Neuronal stem cell (in vitro differentiated cells): ENCODE data around the gene NETO2.
A peak's percentile ranks its signal among the peaks of the same experiment; 100 is the strongest.

Experiments
- DNase-seq: peaks from one replicate; pipeline ENCODE4 v3.0.0-alpha.2; 2013; ENCODE audit warnings: low spot score
- H2AFZ ChIP-seq: one replicate; pipeline ENCODE4 v1.6.1; 2013; ENCODE audit warnings: mild to moderate bottlenecking, low read length, inconsistent platforms
- H2AK5ac ChIP-seq: 2 replicates; pipeline ENCODE4 v1.6.1; 2013; ENCODE audit warnings: low read depth, mild to moderate bottlenecking, inconsistent platforms, low read length, moderate library complexity, mixed read lengths
- H2BK120ac ChIP-seq: 2 replicates; pipeline ENCODE4 v1.6.1; 2013; ENCODE audit warnings: low read depth, mild to moderate bottlenecking, inconsistent platforms, low read length, moderate library complexity, mixed read lengths
- H2BK12ac ChIP-seq: one replicate; pipeline ENCODE4 v1.6.1; 2013; ENCODE audit warnings: low read length, inconsistent platforms
- H2BK15ac ChIP-seq: 2 replicates; pipeline ENCODE4 v1.6.1; 2013; ENCODE audit warnings: mild to moderate bottlenecking, low read length, inconsistent platforms, mixed read lengths
- H2BK5ac ChIP-seq: one replicate; pipeline ENCODE4 v1.6.1; 2013; ENCODE audit warnings: inconsistent platforms, mild to moderate bottlenecking, low read length, moderate library complexity
- H3K14ac ChIP-seq: one replicate; pipeline ENCODE4 v1.6.1; 2013; ENCODE audit warnings: low read length, inconsistent platforms
- H3K18ac ChIP-seq: 2 replicates; pipeline ENCODE4 v1.6.1; 2013; ENCODE audit warnings: low read length, inconsistent platforms
- H3K23ac ChIP-seq: 2 replicates; pipeline ENCODE4 v1.6.1; 2013; ENCODE audit warnings: low read depth, mild to moderate bottlenecking, mixed read lengths, low read length, inconsistent platforms; ENCODE audit not compliant: poor library complexity
- H3K27ac ChIP-seq: replicated peaks from 3 replicates; pipeline ENCODE4 v1.5.1; 2013; ENCODE audit warnings: low read length, inconsistent platforms
- H3K27me3 ChIP-seq, 3 experiments: 2 replicates each; pipeline ENCODE4 v1.6.1; 2013; ENCODE audit warnings: low read length in 3 of 3, mild to moderate bottlenecking in 2 of 3, inconsistent platforms in 1 of 3, low read depth in 1 of 3, mixed read lengths in 1 of 3, moderate library complexity in 1 of 3; ENCODE audit not compliant: control insufficient read depth in 3 of 3, insufficient read depth in 3 of 3
- H3K36me3 ChIP-seq, 2 donors: replicated peaks in 1 of 2; 2 replicates each; pipeline ENCODE4 v1.6.1; 2013; ENCODE audit warnings: low read length in 2 of 2; ENCODE audit not compliant: control insufficient read depth in 2 of 2, insufficient read depth in 2 of 2
- H3K4ac ChIP-seq: 2 replicates; pipeline ENCODE4 v1.6.1; 2013; ENCODE audit warnings: inconsistent platforms, mild to moderate bottlenecking, low read length, moderate library complexity
- H3K4me1 ChIP-seq, 2 donors: 1 replicate in 1 of 2; 2 replicates in 1 of 2; pipeline ENCODE4 v1.6.1; 2013; ENCODE audit warnings: low read length in 2 of 2, low read depth in 1 of 2; ENCODE audit not compliant: control insufficient read depth in 2 of 2, insufficient read depth in 1 of 2
- H3K4me2 ChIP-seq: one replicate; pipeline ENCODE4 v1.6.1; 2013; ENCODE audit warnings: mild to moderate bottlenecking, low read length, inconsistent platforms; ENCODE audit not compliant: insufficient read depth, poor library complexity, severe bottlenecking
- H3K4me3 ChIP-seq, 2 donors: 2 replicates each; pipeline ENCODE4 v1.5.1; 2013; ENCODE audit warnings: low read length in 2 of 2, mild to moderate bottlenecking in 2 of 2, inconsistent platforms in 1 of 2, moderate library complexity in 1 of 2
- H3K79me1 ChIP-seq: one replicate; pipeline ENCODE4 v1.6.1; 2013; ENCODE audit warnings: low read depth, mild to moderate bottlenecking, inconsistent platforms, low read length, moderate library complexity
- H3K9ac ChIP-seq: one replicate; pipeline ENCODE4 v1.6.1; 2013; ENCODE audit warnings: mild to moderate bottlenecking, low read depth, low read length, inconsistent platforms; ENCODE audit not compliant: poor library complexity
- H3K9me3 ChIP-seq, 2 donors: replicated peaks in 1 of 2; 2 replicates each; pipeline versions ENCODE3 to v1.6.1; 2013; ENCODE audit warnings: low read length in 2 of 2, mild to moderate bottlenecking in 2 of 2, inconsistent platforms in 1 of 2, low read depth in 1 of 2, mixed read lengths in 1 of 2, moderate library complexity in 1 of 2; ENCODE audit not compliant: control insufficient read depth in 2 of 2, insufficient read depth in 1 of 2
- H4K8ac ChIP-seq: one replicate; pipeline ENCODE4 v1.6.1; 2013; ENCODE audit warnings: low read depth, mild to moderate bottlenecking, inconsistent platforms, low read length, moderate library complexity
- H4K91ac ChIP-seq: one replicate; pipeline ENCODE4 v1.6.1; 2013; ENCODE audit warnings: low read length, low read depth, mild to moderate bottlenecking, inconsistent platforms; ENCODE audit not compliant: poor library complexity
- WGBS, 2 donors: extraction: QIAGEN DNeasy Blood & Tissue Kit; methylation state at CpG; one replicate each; pipeline ENCODE4 v1.1.7; 2013; ENCODE audit warnings: missing lambda C conversion rate in 2 of 2, mixed read lengths in 1 of 2; ENCODE audit not compliant: insufficient read length in 2 of 2, insufficient replicate concordance in 1 of 2; ENCODE audit errors: extremely low coverage in 2 of 2; 5-methylcytosine and 5-hydroxymethylcytosine counted together

NETO2 gene

GRCh38 chr16:47055136-47055885 lies 88.4 kb downstream of the NETO2 start:
- Histone ChIP-seq H2AFZ (no peak overlapping the region), H3K4me1 (no peaks in the 10 kb centered on the region), H3K36me3 (no peaks in the 10 kb centered on the region), H3K14ac (no peak overlapping the region), H2BK15ac (peak overlapping the region; percentile 15), H2BK5ac (no peak overlapping the region), H3K23ac (peak overlapping the region; percentile 26), H4K8ac (no peak overlapping the region), H2BK12ac (no peak overlapping the region), H4K91ac (no peak overlapping the region), H2BK120ac (no peak overlapping the region), H3K4me2 (no peak overlapping the region), H3K18ac (peak overlapping the region; percentile 33), H3K4me3 (peak overlapping the region in 1 of 2 donors; percentile 16), H3K79me1 (no peaks in the 10 kb centered on the region), H3K27me3 (peaks cover 0 to 5% (median 2%) of the 10 kb centered on the region in 3 experiments), H3K27ac (no peak overlapping the region), H2AK5ac (no peak overlapping the region), H3K9ac (no peak overlapping the region), H3K4ac (no peak overlapping the region), H3K9me3 (peaks cover 5 to 8% of the 10 kb centered on the region in 2 donors)
- WGBS, 2 donors = no CpG with 5 or more reads among the region's 26 CpGs
- no peak for DNase-seq

DNA sequence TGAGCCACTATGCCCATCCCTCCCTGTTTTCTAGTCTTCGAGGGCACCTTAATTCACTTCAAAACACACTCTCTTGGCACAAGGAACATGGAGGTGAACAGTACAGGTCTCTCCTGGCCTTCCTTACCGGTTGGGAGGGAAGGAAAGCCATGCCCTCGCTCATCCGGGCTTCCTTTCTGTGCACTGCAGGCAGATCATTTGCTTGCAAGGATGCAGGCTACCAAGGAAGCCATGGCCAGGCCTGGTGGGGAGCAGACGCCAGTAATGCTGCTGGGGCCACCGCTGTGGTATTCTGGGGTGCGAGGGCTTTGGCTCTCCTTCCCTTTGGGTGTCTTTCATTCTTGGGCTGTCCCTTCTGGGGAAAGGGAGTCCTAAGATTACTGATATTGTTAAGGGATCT lies 89.4 kb downstream of the NETO2 start:
- no peak for DNase-seq
- no peak overlapping the region for H3K23ac ChIP-seq
- no peaks in the 10 kb centered on the region for H3K36me3 ChIP-seq
- no peak overlapping the region for H3K14ac ChIP-seq
- H3K79me1 ChIP-seq = no peaks in the 10 kb centered on the region
- H3K4me2 ChIP-seq = no peak overlapping the region
- no peak overlapping the region for H2BK15ac ChIP-seq
- no peak overlapping the region for H2BK5ac ChIP-seq
- H3K9me3 ChIP-seq = peaks cover 5 to 8% of the 10 kb centered on the region in 2 donors
- H3K9ac ChIP-seq = no peak overlapping the region
- H2BK120ac ChIP-seq = no peak overlapping the region
- H4K8ac ChIP-seq = no peak overlapping the region
- no peak overlapping the region for H2BK12ac ChIP-seq
- no peaks in the 10 kb centered on the region for H3K4me1 ChIP-seq
- no peak overlapping the region for H3K4me3 ChIP-seq
- H2AFZ ChIP-seq = no peak overlapping the region
- H3K18ac ChIP-seq = no peak overlapping the region
- peaks cover 0 to 8% (median 2%) of the 10 kb centered on the region in 3 experiments for H3K27me3 ChIP-seq
- WGBS, 2 donors = no CpG with 5 or more reads among the region's 7 CpGs
- no peak overlapping the region for H3K27ac ChIP-seq
- H3K4ac ChIP-seq = no peak overlapping the region
- no peak overlapping the region for H4K91ac ChIP-seq
- no peak overlapping the region for H2AK5ac ChIP-seq

DNA sequence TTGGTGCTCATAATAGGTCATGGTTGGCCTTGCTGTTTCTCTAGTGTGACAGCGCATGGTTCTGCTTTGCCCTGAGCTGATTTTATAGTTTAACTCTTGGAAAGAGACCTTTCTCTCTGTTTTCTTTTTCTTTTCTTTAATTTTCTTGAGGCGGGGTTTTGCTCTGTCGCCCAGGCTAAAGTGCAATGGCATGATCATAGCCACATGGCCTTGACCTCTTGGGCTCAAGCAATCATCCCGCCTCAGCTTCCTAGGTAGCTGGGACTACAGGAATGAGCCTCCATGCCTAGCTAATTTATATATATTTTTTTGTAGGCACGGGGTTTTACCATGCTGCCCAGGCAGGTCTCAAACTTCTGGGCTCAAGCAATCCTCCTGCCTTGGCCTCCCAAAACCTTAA lies 89.8 kb downstream of the NETO2 start:
- H3K14ac ChIP-seq = no peak overlapping the region
- DNase-seq = no peak
- H3K4me3 ChIP-seq = no peak overlapping the region
- no peak overlapping the region for H4K91ac ChIP-seq
- H3K4me2 ChIP-seq = no peak overlapping the region
- no peak overlapping the region for H3K27ac ChIP-seq
- H3K4ac ChIP-seq = no peak overlapping the region
- no peak overlapping the region for H3K18ac ChIP-seq
- no peak overlapping the region for H2AFZ ChIP-seq
- no peak overlapping the region for H2BK12ac ChIP-seq
- no peak overlapping the region for H2BK5ac ChIP-seq
- peaks cover 5 to 8% of the 10 kb centered on the region in 2 donors for H3K9me3 ChIP-seq
- no peaks in the 10 kb centered on the region for H3K4me1 ChIP-seq
- H4K8ac ChIP-seq = no peak overlapping the region
- WGBS, 2 donors = no CpG with 5 or more reads among the region's 5 CpGs
- no peak overlapping the region for H3K23ac ChIP-seq
- no peak overlapping the region for H2BK120ac ChIP-seq
- H3K36me3 ChIP-seq = no peaks in the 10 kb centered on the region
- no peak overlapping the region for H2AK5ac ChIP-seq
- H3K9ac ChIP-seq = no peak overlapping the region
- H3K27me3 ChIP-seq = peaks cover 0 to 11% (median 2%) of the 10 kb centered on the region in 3 experiments
- H2BK15ac ChIP-seq = no peak overlapping the region
- H3K79me1 ChIP-seq = no peaks in the 10 kb centered on the region

DNA sequence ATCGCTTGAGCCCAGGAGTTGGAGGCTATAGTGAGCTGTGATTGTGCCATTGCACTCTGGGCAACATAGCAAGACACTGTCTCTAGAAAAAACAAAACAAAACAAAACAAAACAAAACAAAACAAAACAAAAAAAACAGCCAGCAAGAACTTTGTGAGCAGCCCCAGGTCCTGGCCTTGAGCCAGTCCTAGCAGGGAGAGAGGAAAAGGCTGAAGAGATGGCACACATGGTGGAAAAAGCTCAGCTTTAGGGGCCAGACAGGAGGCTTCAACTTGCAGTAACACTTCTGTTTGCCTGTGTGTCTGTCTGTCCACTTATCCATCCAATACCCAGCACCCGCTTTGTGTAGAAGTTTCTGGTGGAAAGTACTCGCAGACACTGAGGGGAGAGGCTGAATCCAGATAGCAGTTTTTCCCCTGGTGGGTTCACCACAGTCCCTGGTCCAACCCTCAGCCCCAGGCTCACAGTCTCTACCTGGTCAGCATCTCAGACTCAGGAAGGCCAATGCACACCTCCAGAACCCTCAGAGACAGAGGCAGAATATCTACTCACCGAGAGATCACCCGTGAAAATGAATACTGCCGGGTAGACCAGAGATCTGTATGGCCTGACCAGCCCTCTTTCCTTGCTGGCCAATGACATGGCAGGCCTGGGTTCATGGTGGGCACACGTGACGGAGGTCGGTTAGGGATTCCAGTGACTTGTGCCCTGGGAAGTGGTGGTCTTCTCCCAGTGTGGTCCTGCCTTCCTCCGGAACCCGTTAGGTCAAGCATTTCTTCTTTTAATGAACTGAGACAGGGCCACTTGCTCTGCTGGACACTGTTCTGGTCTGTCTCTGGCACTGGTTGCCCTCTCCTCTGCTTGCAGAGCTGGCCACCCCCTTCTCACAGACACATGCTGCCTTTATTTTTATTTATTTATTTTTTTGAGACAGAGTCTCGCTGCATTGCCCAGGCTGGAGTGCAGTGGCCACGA lies 90.8 kb downstream of the NETO2 start:
- H3K9ac ChIP-seq = no peak overlapping the region
- H2BK12ac ChIP-seq = no peak overlapping the region
- H3K4me1 ChIP-seq = no peaks in the 10 kb centered on the region
- no peak overlapping the region for H3K27ac ChIP-seq
- no CpG with 5 or more reads among the region's 13 CpGs for WGBS, 2 donors
- H3K36me3 ChIP-seq = no peaks in the 10 kb centered on the region
- H2BK15ac ChIP-seq = no peak overlapping the region
- no peak overlapping the region for H2BK5ac ChIP-seq
- H2BK120ac ChIP-seq = no peak overlapping the region
- no peak overlapping the region for H4K8ac ChIP-seq
- H3K27me3 ChIP-seq = peaks cover 0 to 6% (median 2%) of the 10 kb centered on the region in 3 experiments
- H3K4me2 ChIP-seq = no peak overlapping the region
- peak overlapping the region; percentile 27 for H3K18ac ChIP-seq
- no peak overlapping the region for H3K14ac ChIP-seq
- no peak overlapping the region for H3K4me3 ChIP-seq
- no peak overlapping the region for H3K4ac ChIP-seq
- H3K23ac ChIP-seq = no peak overlapping the region
- no peak for DNase-seq
- no peak overlapping the region for H2AFZ ChIP-seq
- no peaks in the 10 kb centered on the region for H3K79me1 ChIP-seq
- no peak overlapping the region for H4K91ac ChIP-seq
- peaks cover 5 to 8% of the 10 kb centered on the region in 2 donors for H3K9me3 ChIP-seq
- H2AK5ac ChIP-seq = no peak overlapping the region
